Neural cell (in vitro differentiated cells): ENCODE results near the gene UGGT2. TPM values are rescaled to one million over a fixed set of nuclear protein-coding genes. Genes with fewer than 3 reads are reported as not detected.

Experiments used
- H2AFZ ChIP-seq: fragments of 200-600, 300-800 bp; sonication (generic), shearing (Covaris generic); 2 replicates; pipeline ENCODE4 v1.6.0; 2014; ENCODE audit warnings: low read depth, mild to moderate bottlenecking, antibody characterized with exemption, low read length, moderate library complexity
- H3F3A ChIP-seq: fragments of 200-600 bp; shearing (Covaris generic); 2 replicates; pipeline ENCODE4 v1.6.1; 2016; ENCODE audit warnings: mild to moderate bottlenecking, moderate library complexity, mixed read lengths, antibody characterized with exemption, low read length; ENCODE audit not compliant: insufficient read depth, poor library complexity, severe bottlenecking
- H3K27ac ChIP-seq: fragments of 200-600, 300-800 bp; sonication (generic), shearing (Covaris generic); 2 replicates; pipeline ENCODE4 v1.5.1; 2014; ENCODE audit warnings: mild to moderate bottlenecking, low read length, moderate library complexity
- H3K27me3 ChIP-seq: fragments of 300-800, 200-600 bp; sonication (generic), shearing (Covaris generic); 2 replicates; pipeline ENCODE4 v1.6.0; 2014; ENCODE audit warnings: mild to moderate bottlenecking, low read depth, low read length, moderate library complexity; ENCODE audit not compliant: insufficient read depth
- H3K36me3 ChIP-seq: fragments of 300-800, 200-600 bp; sonication (generic), shearing (Covaris generic); 2 replicates; pipeline ENCODE4 v1.5.1; 2014; ENCODE audit warnings: mild to moderate bottlenecking, antibody characterized with exemption, low read length, moderate library complexity; ENCODE audit not compliant: insufficient read depth
- H3K4me2 ChIP-seq: fragments of 300-800, 200-600 bp; sonication (generic), shearing (Covaris generic); 2 replicates; pipeline ENCODE4 v1.6.0; 2014; ENCODE audit warnings: mild to moderate bottlenecking, low read length
- H3K4me3 ChIP-seq: fragments of 300-800, 200-600 bp; sonication (generic), shearing (Covaris generic); 2 replicates; pipeline ENCODE4 v1.5.1; 2014; ENCODE audit warnings: mild to moderate bottlenecking, low read length, moderate library complexity
- H3K79me2 ChIP-seq: fragments of 200-600 bp; shearing (Covaris generic); replicated peaks from 2 replicates; pipeline ENCODE4 v1.6.0; 2014; ENCODE audit warnings: mild to moderate bottlenecking, low read length, moderate library complexity; ENCODE audit not compliant: insufficient read depth
- H3K9ac ChIP-seq: fragments of 300-800, 200-600 bp; sonication (generic), shearing (Covaris generic); 2 replicates; pipeline ENCODE4 v1.6.1; 2016; ENCODE audit warnings: mild to moderate bottlenecking, low read length, mixed read lengths
- H3K9me2 ChIP-seq: fragments of 200-600 bp; shearing (Covaris generic); 2 replicates; pipeline ENCODE4 v1.6.1; 2016; ENCODE audit warnings: mild to moderate bottlenecking, low read length, mixed read lengths; ENCODE audit not compliant: insufficient read depth
- H3K9me3 ChIP-seq: fragments of 200-600, 300-800 bp; sonication (generic), shearing (Covaris generic); 2 replicates; pipeline ENCODE4 v1.6.1; 2016; ENCODE audit warnings: mild to moderate bottlenecking, mixed run types, low read length, moderate library complexity, mixed read lengths
- H4K20me1 ChIP-seq: fragments of 200-600 bp; shearing (Covaris generic); 2 replicates; pipeline ENCODE4 v1.6.1; 2016; ENCODE audit warnings: mild to moderate bottlenecking, mixed run types; ENCODE audit not compliant: insufficient read depth
- EP300 ChIP-seq: fragments of 450-650 bp; conservative IDR thresholded peaks from 2 replicates; pipeline ENCODE4 v1.6.1; 2014; ENCODE audit warnings: antibody characterized with exemption, mild to moderate bottlenecking, moderate library complexity; ENCODE audit not compliant: poor library complexity, severe bottlenecking
- EZH2 ChIP-seq: fragments of 200-600, 300-800 bp; shearing (Covaris generic), sonication (generic); IDR thresholded peaks from 2 replicates; pipeline ENCODE4 v1.6.1; 2014; ENCODE audit warnings: antibody characterized with exemption, low read length, borderline replicate concordance, mild to moderate bottlenecking; ENCODE audit not compliant: insufficient read depth, poor library complexity, severe bottlenecking
- MXI1 ChIP-seq: fragments of 450-650 bp; conservative IDR thresholded peaks from 2 replicates; pipeline ENCODE4 v1.6.1; 2014; ENCODE audit warnings: antibody characterized with exemption, mild to moderate bottlenecking; ENCODE audit not compliant: poor library complexity, severe bottlenecking
- POLR2AphosphoS5 ChIP-seq: IDR thresholded peaks from 2 replicates; pipeline ENCODE4 v1.6.1; 2012
- RAD21 ChIP-seq: fragments of 450-650 bp; conservative IDR thresholded peaks from 2 replicates; pipeline ENCODE4 v1.6.1; 2014; ENCODE audit warnings: antibody characterized with exemption, mild to moderate bottlenecking, moderate library complexity
- SMC3 ChIP-seq: fragments of 450-650 bp; conservative IDR thresholded peaks from 2 replicates; pipeline ENCODE4 v1.6.1; 2014; ENCODE audit warnings: antibody characterized with exemption, mild to moderate bottlenecking, moderate library complexity; ENCODE audit not compliant: poor library complexity
- TAF1 ChIP-seq: IDR thresholded peaks from 2 replicates; pipeline ENCODE4 v1.6.1; 2012; ENCODE audit warnings: low read depth
- polyA plus RNA-seq: library from polyadenylated mRNA; depleted of rRNA; stranded (reverse); fragments of >200 nt; gene quantifications from 2 replicates; pipeline ENCODE4 v1.2.3, GENCODE V29; 2014
- TF ChIP-seq, protein P1 (sequence below): IDR thresholded peaks from 2 replicates; pipeline ENCODE4 v1.6.1; 2012; ENCODE audit warnings: borderline replicate concordance
- TF ChIP-seq, protein P2 (sequence below): fragments of 450-650 bp; IDR thresholded peaks from 2 replicates; pipeline ENCODE4 v1.5.1; 2014; ENCODE audit warnings: antibody characterized with exemption, mild to moderate bottlenecking, moderate library complexity; ENCODE audit not compliant: poor library complexity, severe bottlenecking

The UGGT2 gene
- polyA plus RNA-seq, 1 donor from 2014 or later = 35.3 TPM

DNA sequence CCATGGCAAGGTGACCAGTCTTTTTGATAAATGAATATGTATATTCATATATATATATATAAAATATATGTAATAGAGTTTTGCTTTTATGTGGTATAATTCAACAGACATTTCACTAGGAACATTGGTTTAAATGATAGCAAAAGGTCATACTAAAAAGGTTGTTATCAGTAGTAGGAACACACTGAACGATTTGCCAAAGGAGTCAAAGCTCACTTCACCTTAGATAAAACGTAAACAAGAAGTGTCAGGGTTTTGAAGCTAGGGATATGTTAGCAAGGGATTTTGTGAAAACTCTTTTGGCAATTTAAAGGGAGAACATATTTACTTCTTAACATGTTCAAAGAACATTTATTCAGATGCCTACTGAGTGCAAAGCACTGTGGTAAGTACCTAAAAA lies 28.7 kb upstream of the UGGT2 start:
- no peak overlapping the region for H2AFZ ChIP-seq
- no peaks in the 10 kb centered on the region for H3F3A ChIP-seq
- TF ChIP-seq, protein P1, sequence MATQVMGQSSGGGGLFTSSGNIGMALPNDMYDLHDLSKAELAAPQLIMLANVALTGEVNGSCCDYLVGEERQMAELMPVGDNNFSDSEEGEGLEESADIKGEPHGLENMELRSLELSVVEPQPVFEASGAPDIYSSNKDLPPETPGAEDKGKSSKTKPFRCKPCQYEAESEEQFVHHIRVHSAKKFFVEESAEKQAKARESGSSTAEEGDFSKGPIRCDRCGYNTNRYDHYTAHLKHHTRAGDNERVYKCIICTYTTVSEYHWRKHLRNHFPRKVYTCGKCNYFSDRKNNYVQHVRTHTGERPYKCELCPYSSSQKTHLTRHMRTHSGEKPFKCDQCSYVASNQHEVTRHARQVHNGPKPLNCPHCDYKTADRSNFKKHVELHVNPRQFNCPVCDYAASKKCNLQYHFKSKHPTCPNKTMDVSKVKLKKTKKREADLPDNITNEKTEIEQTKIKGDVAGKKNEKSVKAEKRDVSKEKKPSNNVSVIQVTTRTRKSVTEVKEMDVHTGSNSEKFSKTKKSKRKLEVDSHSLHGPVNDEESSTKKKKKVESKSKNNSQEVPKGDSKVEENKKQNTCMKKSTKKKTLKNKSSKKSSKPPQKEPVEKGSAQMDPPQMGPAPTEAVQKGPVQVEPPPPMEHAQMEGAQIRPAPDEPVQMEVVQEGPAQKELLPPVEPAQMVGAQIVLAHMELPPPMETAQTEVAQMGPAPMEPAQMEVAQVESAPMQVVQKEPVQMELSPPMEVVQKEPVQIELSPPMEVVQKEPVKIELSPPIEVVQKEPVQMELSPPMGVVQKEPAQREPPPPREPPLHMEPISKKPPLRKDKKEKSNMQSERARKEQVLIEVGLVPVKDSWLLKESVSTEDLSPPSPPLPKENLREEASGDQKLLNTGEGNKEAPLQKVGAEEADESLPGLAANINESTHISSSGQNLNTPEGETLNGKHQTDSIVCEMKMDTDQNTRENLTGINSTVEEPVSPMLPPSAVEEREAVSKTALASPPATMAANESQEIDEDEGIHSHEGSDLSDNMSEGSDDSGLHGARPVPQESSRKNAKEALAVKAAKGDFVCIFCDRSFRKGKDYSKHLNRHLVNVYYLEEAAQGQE = no peak
- TF ChIP-seq, protein P2, sequence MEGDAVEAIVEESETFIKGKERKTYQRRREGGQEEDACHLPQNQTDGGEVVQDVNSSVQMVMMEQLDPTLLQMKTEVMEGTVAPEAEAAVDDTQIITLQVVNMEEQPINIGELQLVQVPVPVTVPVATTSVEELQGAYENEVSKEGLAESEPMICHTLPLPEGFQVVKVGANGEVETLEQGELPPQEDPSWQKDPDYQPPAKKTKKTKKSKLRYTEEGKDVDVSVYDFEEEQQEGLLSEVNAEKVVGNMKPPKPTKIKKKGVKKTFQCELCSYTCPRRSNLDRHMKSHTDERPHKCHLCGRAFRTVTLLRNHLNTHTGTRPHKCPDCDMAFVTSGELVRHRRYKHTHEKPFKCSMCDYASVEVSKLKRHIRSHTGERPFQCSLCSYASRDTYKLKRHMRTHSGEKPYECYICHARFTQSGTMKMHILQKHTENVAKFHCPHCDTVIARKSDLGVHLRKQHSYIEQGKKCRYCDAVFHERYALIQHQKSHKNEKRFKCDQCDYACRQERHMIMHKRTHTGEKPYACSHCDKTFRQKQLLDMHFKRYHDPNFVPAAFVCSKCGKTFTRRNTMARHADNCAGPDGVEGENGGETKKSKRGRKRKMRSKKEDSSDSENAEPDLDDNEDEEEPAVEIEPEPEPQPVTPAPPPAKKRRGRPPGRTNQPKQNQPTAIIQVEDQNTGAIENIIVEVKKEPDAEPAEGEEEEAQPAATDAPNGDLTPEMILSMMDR = no peak
- no peak for TF ChIP-seq SMC3
- TF ChIP-seq EP300 = no peak
- no peak for TF ChIP-seq TAF1
- TF ChIP-seq POLR2AphosphoS5 = no peak
- TF ChIP-seq MXI1 = no peak
- TF ChIP-seq RAD21 = no peak
- no peak for TF ChIP-seq EZH2
- H3K36me3 ChIP-seq = no peaks in the 10 kb centered on the region
- no peak overlapping the region for H3K4me3 ChIP-seq
- H4K20me1 ChIP-seq = no peaks in the 10 kb centered on the region
- H3K9me3 ChIP-seq = no peaks in the 10 kb centered on the region
- no peaks in the 10 kb centered on the region for H3K27me3 ChIP-seq
- H3K27ac ChIP-seq = no peak overlapping the region
- no peaks in the 10 kb centered on the region for H3K9me2 ChIP-seq
- no peaks in the 10 kb centered on the region for H3K79me2 ChIP-seq
- no peak overlapping the region for H3K4me2 ChIP-seq
- H3K9ac ChIP-seq = no peak overlapping the region

DNA sequence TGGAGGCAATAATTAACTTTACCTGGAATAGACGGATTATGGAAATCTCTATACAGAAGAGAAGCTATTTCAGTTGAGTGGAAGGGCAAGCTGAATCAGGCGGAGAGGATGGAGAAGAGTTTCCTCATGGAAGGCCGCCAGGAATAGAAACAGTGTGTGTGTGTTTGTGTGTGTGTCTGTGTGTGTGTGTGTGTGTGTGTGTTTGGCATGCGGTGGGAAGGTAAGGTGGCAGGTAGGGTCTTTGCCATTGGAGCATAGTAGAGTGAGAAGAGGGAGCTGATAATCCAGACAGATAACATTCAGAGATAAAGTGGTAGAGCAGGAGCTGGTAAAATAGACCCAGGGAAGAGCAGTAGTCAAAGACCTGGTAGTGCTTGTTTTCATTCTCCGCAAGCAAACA lies 27.5 kb upstream of the UGGT2 start:
- TF ChIP-seq RAD21 = no peak
- TF ChIP-seq MXI1 = no peak
- TF ChIP-seq EP300 = no peak
- TF ChIP-seq TAF1 = no peak
- no peak for TF ChIP-seq SMC3

More for the DNA sequence above, 27.5 kb upstream of the UGGT2 start:
- no peaks in the 10 kb centered on the region for H3K9me3 ChIP-seq
- no peaks in the 10 kb centered on the region for H3K27me3 ChIP-seq
- no peaks in the 10 kb centered on the region for H3K79me2 ChIP-seq
- H4K20me1 ChIP-seq = no peaks in the 10 kb centered on the region
- H3K9me2 ChIP-seq = no peaks in the 10 kb centered on the region
- no peak overlapping the region for H3K4me2 ChIP-seq
- no peak overlapping the region for H2AFZ ChIP-seq
- H3K36me3 ChIP-seq = no peaks in the 10 kb centered on the region
- H3F3A ChIP-seq = no peaks in the 10 kb centered on the region
- H3K4me3 ChIP-seq = no peak overlapping the region
- H3K27ac ChIP-seq = no peak overlapping the region
- H3K9ac ChIP-seq = no peak overlapping the region
